Stimulated activated CD4-positive, alpha-beta T cell treated with anti-CD3 and anti-CD28 coated beads, Interleukin-1b, Interleukin-23, amount 100 ng/mL, for 4 hours (primary cell): ENCODE measurements around the gene CIITA.

Experiments used
- DNase-seq, 2 donors: peaks; one replicate each; pipeline ENCODE4 v3.0.0-alpha.2; 2020; ENCODE audit warnings: low read depth in 2 of 2

CIITA gene

GRCh38 chr16:10982465-10983150, 105.6 kb downstream of the CIITA start:
- DNase-seq, result no peak

GRCh38 chr16:10983159-10983558, 106.2 kb downstream of the CIITA start:
- no peak for DNase-seq

GRCh38 chr16:10984509-10984908, 107.5 kb downstream of the CIITA start:
- DNase-seq, result no peak
